Adrenal gland (tissue), 12 donors: ENCODE results near the gene PTCSC3. TPM values are rescaled to one million over a fixed set of nuclear protein-coding genes. Genes with fewer than 3 reads are reported as not detected.

Experiments
- DNase-seq, 7 donors: peaks; one replicate each; pipeline ENCODE4 v3.0.0-alpha.2; 2019 to 2020
- H3K27ac ChIP-seq, 5 donors: fragments of 200-600 bp; sonication (generic) in 4 of 5; 1 replicate in 3 of 5; 2 replicates in 2 of 5; pipeline versions ENCODE4 v1.5.1 to v1.8.0; 2016 to 2020; ENCODE audit warnings: mild to moderate bottlenecking in 1 of 5
- H3K27me3 ChIP-seq: fragments of 200-600 bp; 2 replicates; pipeline ENCODE4 v1.8.0; 2021
- H3K36me3 ChIP-seq, 2 donors: fragments of 200-600 bp; replicated peaks in 1 of 2; 1 replicate in 1 of 2; 2 replicates in 1 of 2; pipeline versions ENCODE4 v1.5.1 to v1.8.0; 2018 to 2022
- H3K4me1 ChIP-seq, 2 donors: fragments of 200-600 bp; replicated peaks in 1 of 2; 1 replicate in 1 of 2; 2 replicates in 1 of 2; pipeline versions ENCODE4 v1.5.1 to v1.8.0; 2018 to 2021
- H3K4me3 ChIP-seq, 4 donors: fragments of 200-600 bp; sonication (generic) in 3 of 4; one replicate each; pipeline ENCODE4 v1.5.1; 2016 to 2018
- H3K9me3 ChIP-seq, 3 donors: fragments of 200-600 bp; sonication (generic) in 1 of 3; replicated peaks in 1 of 3; 1 replicate in 2 of 3; 2 replicates in 1 of 3; pipeline versions ENCODE4 v1.5.1 to v1.8.0; 2016 to 2021
- CTCF ChIP-seq, 6 experiments: fragments of 450-650 bp in 4 of 6; fragments of 200-600 bp in 2 of 6; sonication (generic) in 1 of 6; IDR thresholded peaks; 1 replicate in 5 of 6; 2 replicates in 1 of 6; pipeline versions ENCODE4 v1.5.1 to v1.8.0; 2016 to 2021; ENCODE audit warnings: antibody characterized with exemption in 6 of 6, mild to moderate bottlenecking in 2 of 6, moderate library complexity in 1 of 6
- POLR2A ChIP-seq, 2 donors: fragments of 450-650 bp; IDR thresholded peaks; one replicate each; pipeline ENCODE4 v1.6.1; 2017; ENCODE audit warnings: antibody characterized with exemption in 2 of 2, mild to moderate bottlenecking in 2 of 2, moderate library complexity in 1 of 2
- WGBS, 4 donors: extraction: QIAGEN DNeasy Blood & Tissue Kit in 2 of 4; methylation state at CpG; one replicate each; pipeline versions ENCODE4 v1.1.5 to v1.1.7; 2013 to 2017; 5-methylcytosine and 5-hydroxymethylcytosine counted together
- intact Hi-C, 2 donors: fragments of 100-400 bp; cut with DNase I; formaldehyde crosslinking; loops; one replicate each; pipeline versions ENCODE4 v1.14.1 to v1.15.0; 2022 to 2023
- polyA plus RNA-seq, 3 donors: library from polyadenylated mRNA; stranded (reverse); fragments of 200-250 nt in 2 of 3; fragments of 350-450 nt in 1 of 3; fragmentation: Illumina TruSeq in 1 of 3; extraction: RNeasy Lipid Tissue Mini Kit (QIAGEN cat#74804) in 1 of 3; gene quantifications; one replicate each; pipeline ENCODE4 v1.2.3, GENCODE V29; 2013 to 2014
- total RNA-seq, 9 donors: library from RNA; depleted of rRNA in 4 of 9; stranded (reverse); fragments of >200 nt in 4 of 9; fragments of 120-200 nt in 1 of 9; fragmentation: NEBNext Ultra II Directional in 1 of 9; extraction: Animal tissue kit (Norgen Biotek cat#: 25700) in 1 of 9; gene quantifications; one replicate each; pipeline versions ENCODE4 v1.1.0 to v1.2.4, GENCODE V29; 2013 to 2023
- donor health status: healthy with polysubstance abuse.
- donor health status: Bipolar disorder and iron deficiency.
- donor health status: DM: yes; HTN: yes; CAD: no.
- donor health status: DM: no; HTN: no; CAD: no.
- donor health status: DM: no; HTN: no; CAD: no.
- donor health status: DM: yes; HTN: yes; CAD: no.

PTCSC3 gene
- total and polyA plus RNA-seq, 12 donors = not detected

- H3K4me1 ChIP-seq = no peaks in the 10 kb centered on the region
- intact Hi-C loops = no loop called here
- no peak overlapping the region for H3K4me3 ChIP-seq
- 59 to 64% (median 61%) methylated on average over 11 to 12 of the region's 12 CpGs; no CpG with 5 or more reads in 1 of the 4 donors for WGBS, 4 donors
- H3K36me3 ChIP-seq = no peaks in the 10 kb centered on the region
- no peak overlapping the region for H3K27ac ChIP-seq
- no peak for DNase-seq
- no peaks in the 10 kb centered on the region for H3K9me3 ChIP-seq
- TF ChIP-seq POLR2A (IDR thresholded peaks at IDR 0.05) = no peak
- TF ChIP-seq CTCF (IDR thresholded peaks at IDR 0.05) = no peak
- no peaks in the 10 kb centered on the region for H3K27me3 ChIP-seq
Observed at GRCh38 chr14:36161776-36162175, 14.7 kb downstream of the PTCSC3 start.

GRCh38 chr14:36151335-36151734 is 25.2 kb downstream of the PTCSC3 start:
- intact Hi-C loops = no loop called here
- Histone ChIP-seq H3K36me3 (no peaks in the 10 kb centered on the region), H3K27ac (no peak overlapping the region), H3K4me3 (no peak overlapping the region), H3K27me3 (no peaks in the 10 kb centered on the region), H3K9me3 (no peaks in the 10 kb centered on the region), H3K4me1 (no peaks in the 10 kb centered on the region)
- no peak for DNase-seq
- no peak for TF ChIP-seq CTCF (IDR thresholded peaks at IDR 0.05)
- no peak for TF ChIP-seq POLR2A (IDR thresholded peaks at IDR 0.05)
- WGBS, 4 donors = 80 to 82% (median 81%) methylated on average over 3 of the region's 3 CpGs

- Histone ChIP-seq H3K9me3 (no peaks in the 10 kb centered on the region), H3K4me3 (no peak overlapping the region), H3K27ac (no peak overlapping the region), H3K27me3 (no peaks in the 10 kb centered on the region), H3K36me3 (no peaks in the 10 kb centered on the region), H3K4me1 (no peaks in the 10 kb centered on the region)
- WGBS, 4 donors = 59 to 85% (median 78%) methylated on average over 2 of the region's 2 CpGs
- DNase-seq = no peak
- TF ChIP-seq POLR2A (IDR thresholded peaks at IDR 0.05) (no peak), CTCF (IDR thresholded peaks at IDR 0.05) (no peak)
- intact Hi-C loops = no loop called here
Observed at GRCh38 chr14:36134038-36134437, 42.5 kb downstream of the PTCSC3 start.

GRCh38 chr14:36132826-36133225 is 43.7 kb downstream of the PTCSC3 start:
- 47 to 91% (median 66%) methylated on average over 1 of the region's 1 CpG for whole genome bisulfite sequencing, 4 donors
- no peak for TF ChIP-seq POLR2A (IDR thresholded peaks at IDR 0.05)
- no peak for TF ChIP-seq CTCF (IDR thresholded peaks at IDR 0.05)

More at GRCh38 chr14:36132826-36133225, 43.7 kb downstream of the PTCSC3 start:
- Histone ChIP-seq H3K27me3 (no peaks in the 10 kb centered on the region), H3K9me3 (no peaks in the 10 kb centered on the region), H3K4me3 (no peak overlapping the region), H3K4me1 (no peaks in the 10 kb centered on the region), H3K27ac (no peak overlapping the region), H3K36me3 (no peaks in the 10 kb centered on the region)
- intact Hi-C loops = no loop called here
- DNase-seq = no peak
